MCF 10A (cell line): ENCODE measurements around the gene CPNE4. TPM values are rescaled to one million over a fixed set of nuclear protein-coding genes. Genes with fewer than 3 reads are reported as not detected.

Experiments
- BruUV-seq: library from RNA; stranded (reverse); fragments of 400-500 nt; replicated peaks from 2 replicates; lab custom pipeline; 2021; lab: Mats Ljungman, UMichigan
- CTCF ChIA-PET: fragments of 300-600 bp; sonication (Branson Sonifier 250); formaldehyde crosslinking; extraction: SDS; loops from one replicate; lab custom pipeline; 2021; ENCODE audit warnings: antibody characterized with exemption, inconsistent platforms; lab: Yijun Ruan, JAX
- POLR2A ChIA-PET: fragments of 300-600, 350-650 bp; sonication (Branson Sonifier 250); formaldehyde crosslinking; extraction: SDS; loops from one replicate; lab custom pipeline; 2020; ENCODE audit warnings: antibody characterized with exemption, inconsistent platforms; lab: Yijun Ruan, JAX
- DNase-seq: peaks from one replicate; pipeline ENCODE4 v3.0.0-alpha.2; 2018; ENCODE audit not compliant: unreplicated experiment
- H3K27ac Mint-ChIP-seq: one replicate; pipeline ENCODE4 v1.8.0; 2022; ENCODE audit warnings: mild to moderate bottlenecking, low read depth, mixed read lengths; ENCODE audit not compliant: unreplicated experiment
- H3K27me3 Mint-ChIP-seq: one replicate; pipeline ENCODE4 v1.8.0; 2022; ENCODE audit warnings: mixed read lengths; ENCODE audit not compliant: insufficient read depth, unreplicated experiment
- H3K36me3 Mint-ChIP-seq: one replicate; pipeline ENCODE4 v1.8.0; 2022; ENCODE audit warnings: mild to moderate bottlenecking, moderate library complexity, mixed read lengths; ENCODE audit not compliant: insufficient read depth, unreplicated experiment
- H3K4me1 Mint-ChIP-seq: one replicate; pipeline ENCODE4 v1.8.0; 2022; ENCODE audit warnings: mixed read lengths; ENCODE audit not compliant: insufficient read depth, unreplicated experiment
- H3K4me3 Mint-ChIP-seq: one replicate; pipeline ENCODE4 v1.8.0; 2022; ENCODE audit warnings: mild to moderate bottlenecking, moderate library complexity, mixed read lengths; ENCODE audit not compliant: unreplicated experiment
- H3K9me3 Mint-ChIP-seq: one replicate; pipeline ENCODE4 v1.8.0; 2022; ENCODE audit warnings: mixed read lengths; ENCODE audit not compliant: unreplicated experiment
- intact Hi-C: fragments of 100-400 bp; cut with micrococcal nuclease; formaldehyde crosslinking; loops from 2 replicates; pipeline ENCODE4 v1.14.1; 2022
- total RNA-seq: library from RNA; stranded (reverse); gene quantifications from 2 replicates; pipeline ENCODE4 v1.2.3, GENCODE V29; 2022
- TF ChIP-seq, protein P1 (sequence below): fragments of 200-600 bp; IDR thresholded peaks from one replicate; pipeline ENCODE4 v1.8.0; 2022; ENCODE audit warnings: antibody characterized with exemption, mild to moderate bottlenecking; ENCODE audit not compliant: unreplicated experiment

Gene CPNE4
- total RNA-seq, 1 experiment from 2014 or later = not detected

DNA sequence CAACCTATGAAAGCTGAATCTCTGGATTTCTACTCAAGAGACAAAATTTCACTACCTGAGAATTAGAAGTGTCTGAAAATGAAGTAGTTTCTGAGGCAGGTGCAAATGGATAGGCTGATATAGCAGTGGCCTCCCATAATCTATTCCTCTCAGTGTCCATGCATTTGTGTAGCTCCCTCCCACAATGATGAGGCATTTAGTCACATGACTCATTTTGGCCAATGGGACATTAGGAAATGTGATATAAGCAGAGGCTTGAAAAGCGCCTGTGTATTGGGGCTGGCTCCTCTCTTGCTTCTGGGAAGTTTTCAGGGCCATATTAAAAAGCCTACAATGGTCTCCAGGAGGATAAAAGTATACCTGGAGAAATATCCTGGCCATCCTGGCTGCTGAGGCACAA is 452.4 kb downstream of the CPNE4 start:
- POLR2A ChIA-PET = no interaction called here
- no peaks in the 10 kb centered on the region for H3K36me3 Mint-ChIP-seq
- DNase-seq = peak; percentile 22

DNA sequence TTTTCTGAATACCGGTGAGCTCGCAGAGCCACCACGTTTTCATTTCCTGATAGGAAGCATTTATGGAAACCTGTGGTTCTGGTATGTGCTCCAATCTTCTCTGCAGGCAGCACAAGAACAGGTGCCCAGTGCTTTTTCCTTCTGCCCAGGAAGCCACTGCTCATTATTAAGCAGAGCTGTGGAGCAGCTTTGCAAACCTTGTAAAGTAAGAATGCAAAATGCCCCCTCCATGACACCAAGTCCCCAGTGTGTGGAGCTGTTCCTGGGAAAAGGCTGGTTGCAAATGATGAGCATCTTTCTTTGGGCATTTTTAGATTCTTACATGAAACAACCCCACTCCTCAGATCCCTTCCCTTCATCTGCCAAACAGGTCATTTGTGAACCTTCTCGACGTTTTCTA is 466.4 kb downstream of the CPNE4 start:
- Mint-ChIP-seq H3K27me3 (peaks cover 44% of the 10 kb centered on the region), H3K9me3 (no peaks in the 10 kb centered on the region), H3K36me3 (no peaks in the 10 kb centered on the region), H3K4me1 (no peaks in the 10 kb centered on the region), H3K4me3 (no peak overlapping the region), H3K27ac (no peak overlapping the region)
- CTCF ChIA-PET = interaction anchor here (0.6 to 1.4 kb wide), 3 partner anchors 19 to 339 kb away, joined by 3 to 4 read pairs (median 3); no protein-coding TSS in a partner anchor
- intact Hi-C loops = loop anchor here (5.0 kb wide), 1 partner anchor 269 kb away; no protein-coding TSS in a partner anchor
- no TSS peak for BruUV-seq
- no peak for DNase-seq
- POLR2A ChIA-PET = interaction anchor here (0.5 kb wide), 1 partner anchor 120 kb away, joined by 3 read pairs; no protein-coding TSS in a partner anchor
- TF ChIP-seq, protein P1, sequence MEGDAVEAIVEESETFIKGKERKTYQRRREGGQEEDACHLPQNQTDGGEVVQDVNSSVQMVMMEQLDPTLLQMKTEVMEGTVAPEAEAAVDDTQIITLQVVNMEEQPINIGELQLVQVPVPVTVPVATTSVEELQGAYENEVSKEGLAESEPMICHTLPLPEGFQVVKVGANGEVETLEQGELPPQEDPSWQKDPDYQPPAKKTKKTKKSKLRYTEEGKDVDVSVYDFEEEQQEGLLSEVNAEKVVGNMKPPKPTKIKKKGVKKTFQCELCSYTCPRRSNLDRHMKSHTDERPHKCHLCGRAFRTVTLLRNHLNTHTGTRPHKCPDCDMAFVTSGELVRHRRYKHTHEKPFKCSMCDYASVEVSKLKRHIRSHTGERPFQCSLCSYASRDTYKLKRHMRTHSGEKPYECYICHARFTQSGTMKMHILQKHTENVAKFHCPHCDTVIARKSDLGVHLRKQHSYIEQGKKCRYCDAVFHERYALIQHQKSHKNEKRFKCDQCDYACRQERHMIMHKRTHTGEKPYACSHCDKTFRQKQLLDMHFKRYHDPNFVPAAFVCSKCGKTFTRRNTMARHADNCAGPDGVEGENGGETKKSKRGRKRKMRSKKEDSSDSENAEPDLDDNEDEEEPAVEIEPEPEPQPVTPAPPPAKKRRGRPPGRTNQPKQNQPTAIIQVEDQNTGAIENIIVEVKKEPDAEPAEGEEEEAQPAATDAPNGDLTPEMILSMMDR = no peak

More for the DNA sequence above, 452.4 kb downstream of the CPNE4 start:
- CTCF ChIA-PET = no interaction called here
- TF ChIP-seq, protein P1 = no peak
- BruUV-seq = no TSS peak
- Mint-ChIP-seq H3K9me3 (no peaks in the 10 kb centered on the region), H3K27ac (no peak overlapping the region), H3K27me3 (no peaks in the 10 kb centered on the region), H3K4me1 (no peaks in the 10 kb centered on the region), H3K4me3 (no peak overlapping the region)
- intact Hi-C loops = no loop called here

DNA sequence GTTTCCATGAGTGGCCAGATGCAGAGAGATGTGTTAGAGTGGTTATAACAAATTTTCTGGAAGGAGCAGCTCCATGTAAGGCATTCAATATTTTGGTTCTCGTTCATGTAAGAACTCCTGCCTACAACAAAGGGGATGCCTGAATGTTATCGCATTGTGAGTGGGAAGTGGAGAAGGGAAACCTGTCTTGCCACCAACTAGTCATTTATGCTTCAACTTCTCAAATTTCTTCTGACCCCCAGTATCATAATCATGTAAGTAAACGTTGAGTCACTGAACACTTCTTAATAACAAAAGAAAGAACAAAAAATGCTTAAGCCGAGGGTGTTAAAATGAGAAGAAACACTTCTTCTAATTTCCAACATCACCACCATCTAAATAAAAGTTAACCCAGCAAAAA is 470.0 kb downstream of the CPNE4 start:
- intact Hi-C loops = loop anchor here (5.0 kb wide), 1 partner anchor 272 kb away; no protein-coding TSS in a partner anchor
- Mint-ChIP-seq H3K27ac (no peak overlapping the region), H3K4me3 (no peak overlapping the region), H3K9me3 (no peaks in the 10 kb centered on the region), H3K4me1 (no peaks in the 10 kb centered on the region), H3K36me3 (no peaks in the 10 kb centered on the region), H3K27me3 (peaks cover 57% of the 10 kb centered on the region)
- DNase-seq = no peak
- POLR2A ChIA-PET = no interaction called here
- BruUV-seq = no TSS peak
- CTCF ChIA-PET = no interaction called here
- TF ChIP-seq, protein P1 = no peak

DNA sequence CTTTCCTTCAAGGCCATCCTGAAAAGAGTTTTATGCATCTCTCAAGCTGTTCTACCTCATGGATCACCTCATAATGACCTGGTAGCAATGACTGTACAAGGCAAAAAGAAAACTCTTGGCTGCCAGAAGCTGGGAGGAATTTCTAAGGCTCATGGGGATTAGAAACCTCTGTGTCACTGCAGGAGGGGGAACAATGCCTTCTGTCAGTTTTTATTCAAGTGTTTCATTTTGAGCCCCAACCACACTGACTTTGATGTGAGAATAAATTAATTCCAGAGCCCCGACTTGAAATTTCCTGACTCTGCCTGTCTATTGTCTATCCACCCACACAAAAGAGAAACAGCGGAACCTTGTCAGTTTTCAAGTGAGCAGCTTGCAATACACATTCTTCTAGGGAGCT is 473.3 kb downstream of the CPNE4 start:
- H3K36me3 Mint-ChIP-seq = no peaks in the 10 kb centered on the region
- intact Hi-C loops = no loop called here
- no peak overlapping the region for H3K4me3 Mint-ChIP-seq

More for the DNA sequence above, 473.3 kb downstream of the CPNE4 start:
- Mint-ChIP-seq H3K27ac (no peak overlapping the region), H3K27me3 (peaks cover 65% of the 10 kb centered on the region), H3K9me3 (no peaks in the 10 kb centered on the region), H3K4me1 (no peaks in the 10 kb centered on the region)
- ChIA-PET CTCF (interaction anchor here (0.6 kb wide), 1 partner anchor 334 kb away, joined by 3 read pairs; no protein-coding TSS in a partner anchor), POLR2A (interaction anchor here (1.3 kb wide), 1 partner anchor 11 kb away, joined by 4 read pairs; no protein-coding TSS in a partner anchor)
- no peak for DNase-seq
- no TSS peak for BruUV-seq
- TF ChIP-seq, protein P1 = no peak
